HG03442 (cell line): ENCODE results near the gene TMEM184B.

Experiments used
- ATAC-seq: cut with Tn5 transposase; IDR thresholded peaks from one replicate; pipeline ENCODE4 v1.9.1; 2021; ENCODE audit warnings: mild to moderate bottlenecking, moderate library complexity; ENCODE audit not compliant: unreplicated experiment

The TMEM184B gene

GRCh38 chr22:38308791-38309498 lies 36.1 kb upstream of the TMEM184B start:
- ATAC-seq: no peak

GRCh38 chr22:38305471-38306448 lies 33.0 kb upstream of the TMEM184B start:
- peak; percentile 49 for ATAC-seq

DNA sequence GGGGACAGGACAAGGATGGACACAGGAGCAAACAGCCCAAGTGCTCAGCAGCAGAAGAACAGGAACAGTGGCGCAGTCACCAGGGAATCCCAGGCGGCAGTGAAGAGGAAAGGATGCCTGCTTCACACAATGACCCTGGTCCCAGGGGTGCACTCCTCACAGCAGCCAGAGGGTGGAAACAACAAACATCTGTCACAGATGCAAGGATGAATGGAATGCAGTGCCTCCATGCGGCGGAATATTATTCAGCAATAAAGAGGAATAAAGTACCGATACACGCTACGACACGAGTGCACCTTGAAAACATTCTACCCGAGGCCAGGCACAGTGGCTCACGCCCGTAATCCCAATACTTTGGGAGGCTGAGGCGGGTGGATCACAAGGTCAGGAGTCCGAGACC lies 31.7 kb upstream of the TMEM184B start:
- ATAC-seq: no peak

DNA sequence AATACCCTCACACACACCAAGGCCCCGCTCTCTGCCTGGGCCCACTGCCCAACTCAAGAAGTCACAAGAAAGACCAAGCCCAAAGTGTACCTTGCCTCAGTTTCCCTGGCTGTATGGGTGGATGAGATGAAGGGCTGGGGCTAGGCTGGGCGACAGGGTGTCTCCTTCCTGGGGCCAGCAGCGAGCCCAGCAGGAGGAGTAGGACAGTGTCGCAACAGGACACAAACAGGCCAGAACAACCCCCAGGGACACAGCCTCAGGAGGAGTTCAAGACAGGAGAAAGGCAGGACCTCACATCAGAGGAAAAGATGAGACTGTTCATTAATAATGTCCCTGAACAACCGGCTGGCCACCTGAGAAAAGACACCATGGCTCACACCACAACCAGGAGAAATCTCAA lies 31.2 kb upstream of the TMEM184B start:
- no peak for ATAC-seq

GRCh38 chr22:38302906-38303305 lies 30.1 kb upstream of the TMEM184B start:
- ATAC-seq: no peak

GRCh38 chr22:38300946-38301345 lies 28.1 kb upstream of the TMEM184B start:
- no peak for ATAC-seq

DNA sequence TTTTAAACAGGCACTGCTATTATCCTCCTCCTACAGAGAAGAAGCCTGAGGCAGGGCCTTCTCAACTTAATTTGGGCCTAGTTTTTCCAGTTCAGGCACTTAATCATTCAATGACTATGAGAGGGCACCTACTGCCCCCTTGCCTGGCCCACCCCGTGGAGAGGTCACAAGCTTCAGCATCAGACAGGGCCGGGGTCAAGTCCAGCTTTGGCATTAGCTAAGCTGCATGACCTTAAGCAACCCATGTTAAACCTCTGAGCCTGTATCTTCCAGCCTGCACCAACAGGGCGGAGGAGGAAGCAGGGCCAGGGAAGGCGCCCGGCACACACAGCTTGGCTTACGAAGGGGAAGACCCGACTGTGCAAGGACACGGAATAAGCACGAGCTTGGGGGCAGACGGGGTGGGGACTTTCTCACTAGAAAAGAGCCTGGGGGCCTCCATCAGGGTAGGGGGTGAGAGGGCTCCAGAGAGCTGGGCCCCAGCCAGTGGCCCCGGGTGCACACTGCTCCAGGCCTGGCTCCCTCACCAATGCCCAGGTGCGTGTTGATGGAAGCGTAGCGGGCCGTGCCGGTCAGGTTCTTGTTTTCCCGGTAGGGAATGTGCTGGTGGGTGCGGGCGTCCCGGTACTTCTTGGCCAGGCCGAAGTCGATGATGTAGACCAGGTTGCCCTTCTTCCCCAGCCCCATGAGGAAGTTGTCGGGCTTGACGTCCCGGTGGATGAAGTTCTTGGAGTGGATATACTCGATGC lies 27.6 kb upstream of the TMEM184B start:
- no peak for ATAC-seq

DNA sequence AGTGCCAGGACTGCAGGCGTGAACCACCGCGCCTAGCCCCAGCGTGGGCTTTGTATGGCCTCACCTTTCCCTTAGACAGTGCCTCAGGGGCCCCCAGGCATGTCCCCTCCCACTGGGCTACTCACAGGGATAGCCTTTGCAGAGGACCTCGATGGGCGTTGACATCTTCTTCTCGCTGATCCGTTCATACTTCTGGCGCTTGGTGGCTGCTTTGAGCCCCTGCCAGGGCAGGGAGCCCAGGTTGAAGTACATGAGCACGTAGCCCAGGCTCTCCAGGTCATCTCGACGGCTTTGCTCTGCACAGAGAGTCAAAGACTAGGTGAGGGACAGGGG lies 26.9 kb upstream of the TMEM184B start:
- ATAC-seq: no peak

- ATAC-seq: no peak
Measured at GRCh38 chr22:38298312-38299005, 25.6 kb upstream of the TMEM184B start.

GRCh38 chr22:38296372-38296771 lies 23.6 kb upstream of the TMEM184B start:
- ATAC-seq: no peak

- ATAC-seq: no peak
Measured at GRCh38 chr22:38295863-38296262, 23.1 kb upstream of the TMEM184B start.

GRCh38 chr22:38295339-38295738 lies 22.5 kb upstream of the TMEM184B start:
- ATAC-seq: no peak

DNA sequence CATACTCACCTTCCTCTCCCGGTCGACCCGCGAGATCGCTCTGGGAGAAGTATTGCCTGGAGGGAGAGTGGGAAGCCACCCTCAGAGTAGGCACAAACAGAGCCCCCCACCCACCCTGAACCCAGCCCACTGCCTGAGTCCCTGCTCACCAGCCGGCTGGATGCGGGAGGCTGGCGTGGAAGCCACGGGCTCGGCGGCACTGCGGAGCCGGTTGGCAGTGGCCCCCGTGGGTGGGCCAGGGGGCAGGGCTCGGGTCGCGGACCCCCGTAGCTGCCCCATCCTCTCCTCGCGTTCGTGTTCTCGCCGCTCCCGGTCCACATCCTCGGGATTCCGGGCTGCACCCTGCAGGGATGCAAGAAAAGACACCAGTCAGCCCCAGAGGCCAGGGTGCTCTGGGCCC lies 21.4 kb upstream of the TMEM184B start:
- ATAC-seq: no peak

GRCh38 chr22:38292694-38293093 lies 19.9 kb upstream of the TMEM184B start:
- ATAC-seq: no peak

- no peak for ATAC-seq
Measured at GRCh38 chr22:38291201-38291777, 18.5 kb upstream of the TMEM184B start.

- no peak for ATAC-seq
Measured at GRCh38 chr22:38290347-38290746, 17.5 kb upstream of the TMEM184B start.

GRCh38 chr22:38289583-38290082 lies 16.8 kb upstream of the TMEM184B start:
- ATAC-seq: no peak

DNA sequence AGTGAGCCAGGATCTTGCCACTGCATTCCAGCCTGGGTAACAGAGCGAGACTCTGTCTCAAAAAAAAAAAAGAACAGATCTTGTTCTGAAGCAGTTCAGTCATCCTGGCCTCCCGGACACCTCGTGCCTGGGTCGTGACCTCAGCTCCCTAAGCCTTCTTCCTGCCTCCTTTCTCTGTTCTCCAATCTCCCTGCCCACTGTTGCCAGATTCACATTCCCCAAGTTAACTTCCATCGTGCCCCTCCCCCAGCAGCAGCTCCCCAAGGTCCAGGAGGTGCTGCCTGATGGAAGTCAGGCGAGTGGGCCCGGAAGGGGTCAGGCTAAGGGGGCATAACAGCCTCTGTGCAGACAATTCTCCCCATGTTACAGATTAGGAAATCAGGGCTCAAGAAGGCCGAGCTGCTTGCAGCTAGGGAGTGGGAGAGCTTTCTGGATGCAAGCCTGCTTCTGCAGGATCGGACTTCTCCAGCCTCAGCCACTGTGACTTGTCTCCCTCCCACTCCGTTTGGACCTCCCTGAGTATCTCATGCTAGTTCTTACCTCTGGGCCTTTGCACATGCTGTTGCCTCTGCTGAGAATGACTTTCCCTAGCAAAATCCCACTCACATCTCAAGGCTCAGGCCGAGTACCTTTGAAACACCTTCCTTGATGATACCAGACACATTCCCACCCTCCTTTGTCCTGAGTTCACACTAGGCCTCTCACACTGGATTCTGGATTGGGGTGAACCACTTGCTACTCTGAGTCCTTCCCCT lies 14.3 kb upstream of the TMEM184B start:
- no peak for ATAC-seq

- no peak for ATAC-seq
Measured at GRCh38 chr22:38285018-38285417, 12.2 kb upstream of the TMEM184B start.

DNA sequence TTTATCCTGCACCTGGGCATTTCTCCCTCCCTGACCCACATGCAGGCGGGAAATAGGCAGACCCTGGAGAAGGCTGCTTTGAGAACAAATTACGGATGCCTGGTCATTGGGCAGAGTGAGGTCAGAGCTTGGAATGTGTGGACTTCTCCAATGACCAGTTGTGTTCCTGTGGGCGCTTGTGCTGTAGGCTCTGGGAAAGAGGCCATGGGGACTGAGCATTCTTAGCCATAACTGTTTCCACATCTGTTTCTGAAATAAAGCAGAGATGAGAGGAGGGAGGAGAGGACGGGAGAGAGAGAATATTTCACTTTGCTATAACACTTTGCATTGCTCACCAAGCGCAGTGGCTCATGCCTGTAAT lies 11.2 kb upstream of the TMEM184B start:
- ATAC-seq: no peak
